Measurements from ENCODE around the gene ZSWIM7.
"Not testable (repeated sequence)": the region's sequence is repeated elsewhere in the genome, so short reads cannot be mapped to it uniquely, and the experiment has no call there.

Gene ZSWIM7

DNA sequence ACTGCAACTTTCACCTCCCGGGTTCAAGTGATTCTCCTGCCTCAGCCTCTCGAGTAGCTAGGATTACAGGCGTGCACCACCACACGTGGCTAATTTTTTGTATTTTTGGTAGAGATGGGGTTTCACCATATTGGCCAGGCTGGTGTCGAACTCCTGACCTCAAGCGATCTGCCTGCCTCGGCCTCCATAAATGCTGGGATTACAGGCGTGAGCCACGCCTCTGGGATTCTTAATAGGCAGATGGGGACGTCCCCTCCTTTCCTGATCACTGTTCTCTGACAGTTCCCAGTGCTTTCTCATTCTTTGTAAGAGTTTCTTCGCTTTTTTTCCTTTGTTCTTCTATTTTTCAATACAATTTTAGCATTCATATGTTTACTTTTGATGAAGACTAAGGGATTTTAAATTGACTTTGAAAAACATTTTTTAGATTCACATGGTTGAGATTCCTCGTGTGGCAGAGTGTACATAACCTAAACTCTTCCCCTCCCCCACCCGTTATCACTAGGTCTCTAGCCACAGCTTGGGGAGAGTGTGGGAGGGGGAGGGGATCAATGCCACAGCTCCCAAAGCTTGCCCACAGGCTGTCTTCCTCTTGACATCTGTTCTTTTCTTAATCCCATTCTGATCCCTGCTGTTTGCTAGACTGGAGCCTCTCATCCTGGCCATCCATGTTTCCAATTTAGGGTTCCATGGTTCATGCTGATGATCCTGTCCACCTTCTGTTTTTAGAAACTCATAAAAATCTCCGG lies 43.5 kb downstream of the ZSWIM7 start:
- DNase-seq: no peak

DNA sequence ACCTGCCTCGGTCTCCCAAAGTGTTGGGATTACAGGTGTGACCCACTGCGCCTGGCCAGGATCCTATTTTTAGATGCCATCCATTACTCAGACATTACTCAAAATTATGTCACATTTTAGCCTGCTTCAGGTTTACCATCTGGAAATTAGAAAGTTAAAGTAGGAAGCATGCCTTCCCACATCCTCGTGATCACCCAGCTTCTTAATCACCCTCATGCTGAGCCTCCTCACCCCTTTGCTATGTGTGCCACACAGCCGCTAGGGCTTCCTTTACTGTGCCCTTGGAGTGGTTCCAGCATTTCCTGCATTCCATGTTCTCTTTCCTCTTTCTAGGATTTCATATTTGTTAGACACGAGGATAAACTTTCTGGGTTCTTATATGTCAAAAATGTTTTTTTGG lies 45.3 kb downstream of the ZSWIM7 start:
- DNase-seq: no peak

DNA sequence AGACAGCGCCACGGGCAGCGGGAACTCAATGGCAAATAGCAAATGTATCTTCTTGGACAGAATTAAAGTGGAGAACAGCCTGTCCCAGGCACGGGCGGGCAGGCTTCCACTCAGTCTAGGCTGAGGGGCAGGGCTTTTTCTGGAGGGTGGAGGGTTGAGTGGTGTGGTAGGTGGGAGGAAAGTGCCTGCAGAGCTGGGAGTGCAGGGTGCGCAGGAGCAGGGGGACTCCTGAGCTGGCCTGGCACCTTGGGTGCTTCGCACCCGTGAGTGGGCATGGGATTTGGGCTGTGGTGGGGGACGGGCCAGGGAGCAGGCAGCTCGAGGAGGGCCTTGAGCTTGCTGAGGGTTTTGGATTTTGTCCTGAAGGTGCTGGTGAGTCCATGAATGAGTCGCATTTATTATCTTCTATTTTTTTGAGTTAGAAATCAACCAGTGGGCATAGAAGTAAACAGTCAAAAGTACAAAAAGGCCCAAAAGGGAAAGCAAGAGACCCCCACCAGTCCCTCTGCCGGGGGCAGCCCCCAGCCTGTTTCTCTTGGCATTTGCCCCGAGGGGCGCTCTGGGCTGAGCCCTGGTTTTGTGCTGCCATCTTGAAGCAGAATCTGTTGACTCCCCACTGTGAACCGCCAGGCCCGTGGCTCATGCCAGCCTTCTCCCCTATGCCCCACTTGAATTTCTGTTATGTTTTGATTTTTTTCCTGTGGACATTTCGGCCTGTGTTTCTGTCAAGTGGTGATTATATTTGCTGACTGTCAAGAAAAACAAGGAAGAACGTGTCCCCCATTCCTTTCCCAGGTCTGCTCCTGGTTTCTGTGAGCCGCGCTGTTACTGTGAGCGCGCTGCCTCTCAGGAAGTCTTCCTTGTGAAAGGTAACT lies 46.4 kb downstream of the ZSWIM7 start:
- no peak for DNase-seq

DNA sequence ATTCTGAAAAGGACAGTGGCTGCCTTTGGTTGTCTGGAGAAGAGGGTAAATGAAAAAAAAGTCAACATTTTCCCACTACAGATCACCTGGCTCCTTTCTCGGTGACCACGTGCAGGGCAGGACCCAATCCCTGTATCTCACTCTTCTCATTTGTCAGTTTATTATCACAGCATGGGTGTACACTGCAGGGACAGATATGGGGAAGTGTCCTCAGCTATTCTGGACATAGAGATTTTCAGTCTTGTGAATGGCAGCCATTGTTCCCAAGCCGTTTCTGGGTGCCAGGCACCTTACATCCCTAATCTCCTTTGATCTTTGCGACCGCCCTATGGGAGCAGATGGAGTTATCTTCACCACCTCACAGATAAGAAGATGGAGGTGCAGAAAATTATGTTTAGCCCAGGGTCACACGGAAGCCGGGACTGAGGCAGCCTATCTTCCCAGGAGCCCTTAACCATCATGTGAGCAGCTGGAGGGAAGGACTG lies 47.4 kb downstream of the ZSWIM7 start:
- no peak for DNase-seq

DNA sequence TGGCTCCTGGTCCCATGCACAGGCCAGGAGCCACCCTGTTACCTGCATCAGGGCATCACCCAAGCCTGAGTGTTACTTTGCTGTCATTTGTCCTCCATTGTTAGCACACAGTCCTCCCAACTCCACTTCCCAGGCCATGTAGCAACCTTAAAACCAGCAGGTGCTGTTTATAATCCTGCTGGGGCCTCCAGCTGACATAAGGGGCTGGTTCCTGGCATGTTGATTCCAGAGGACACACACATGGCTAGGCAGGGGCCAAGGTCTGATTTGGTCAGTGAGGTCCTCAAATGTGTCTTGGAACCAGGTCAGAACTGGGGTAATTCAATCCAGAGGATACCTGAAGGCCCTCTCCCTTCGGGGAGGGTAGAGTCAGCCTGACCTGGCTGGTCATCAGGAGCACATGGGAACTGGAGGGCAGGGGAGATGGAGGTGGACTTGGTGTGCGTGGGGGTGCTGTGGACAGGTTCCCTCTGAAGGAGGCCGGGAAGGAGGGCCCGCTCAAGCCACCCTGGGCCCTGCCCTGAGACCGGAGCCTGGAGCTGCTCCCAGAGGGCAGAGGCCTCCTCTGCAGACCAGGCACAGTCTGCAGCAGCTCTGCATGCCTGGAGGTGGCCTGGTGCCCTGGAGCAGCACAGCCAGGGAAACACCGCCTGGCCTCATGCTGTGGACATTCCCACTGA lies 48.0 kb downstream of the ZSWIM7 start:
- no peak for DNase-seq

DNA sequence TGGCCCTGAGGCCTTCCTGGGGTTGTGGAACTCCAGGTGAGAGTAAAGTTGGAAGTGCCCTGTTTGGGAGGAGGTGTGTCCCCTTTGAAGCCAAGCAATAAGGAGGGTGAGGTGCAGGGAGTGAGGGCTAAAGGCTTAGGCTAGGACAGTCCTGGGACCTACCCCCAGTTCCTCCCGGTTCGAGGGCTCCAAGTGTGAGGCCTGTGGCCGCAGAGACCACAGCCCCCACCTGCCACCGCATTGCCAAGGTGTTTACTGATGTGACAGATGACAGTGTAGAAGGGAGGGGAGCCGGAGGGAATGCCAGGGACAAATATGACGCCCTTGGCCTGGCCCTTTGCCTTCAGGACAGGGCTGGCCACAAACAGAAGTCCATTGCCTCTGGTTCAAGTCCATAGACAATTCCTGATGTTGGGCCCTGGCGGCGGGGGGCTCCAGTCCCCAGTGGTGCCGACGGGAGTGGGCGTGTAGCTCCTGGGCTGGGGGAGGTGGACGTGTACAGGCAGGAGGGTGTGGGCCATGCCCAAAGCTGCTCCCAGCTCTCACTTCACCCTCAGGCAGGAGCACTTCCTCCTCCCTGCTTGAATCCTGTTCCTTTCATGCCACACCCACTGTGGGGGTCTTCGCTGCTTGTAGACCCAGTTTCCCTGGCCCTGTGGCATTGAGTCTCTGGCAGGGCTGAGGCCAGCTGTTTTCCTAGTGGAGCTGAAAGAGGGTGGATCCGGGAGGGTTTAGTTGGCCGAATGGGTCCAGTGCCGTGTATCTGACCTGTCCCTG lies 51.3 kb downstream of the ZSWIM7 start:
- no peak for DNase-seq

DNA sequence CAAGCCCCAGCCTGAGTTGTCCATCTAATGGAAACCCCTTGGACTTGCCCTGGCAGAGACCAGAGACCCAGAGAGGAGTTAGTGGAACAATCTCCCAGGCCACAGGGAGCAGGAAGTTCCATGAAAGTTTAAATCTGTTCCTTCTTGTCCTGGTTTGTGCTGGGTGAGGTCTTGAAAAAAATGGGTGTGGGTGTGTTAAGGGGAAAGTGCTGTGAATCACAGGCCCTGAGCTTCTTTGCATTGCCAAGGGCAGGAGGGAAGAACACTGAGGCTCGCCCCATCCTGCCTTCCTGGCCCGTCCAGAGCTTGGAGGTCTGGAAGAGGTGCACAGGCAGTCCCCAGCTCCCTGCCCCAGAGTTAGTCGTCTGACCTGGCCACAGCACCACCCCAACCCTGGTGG lies 52.2 kb downstream of the ZSWIM7 start:
- no peak for DNase-seq

DNA sequence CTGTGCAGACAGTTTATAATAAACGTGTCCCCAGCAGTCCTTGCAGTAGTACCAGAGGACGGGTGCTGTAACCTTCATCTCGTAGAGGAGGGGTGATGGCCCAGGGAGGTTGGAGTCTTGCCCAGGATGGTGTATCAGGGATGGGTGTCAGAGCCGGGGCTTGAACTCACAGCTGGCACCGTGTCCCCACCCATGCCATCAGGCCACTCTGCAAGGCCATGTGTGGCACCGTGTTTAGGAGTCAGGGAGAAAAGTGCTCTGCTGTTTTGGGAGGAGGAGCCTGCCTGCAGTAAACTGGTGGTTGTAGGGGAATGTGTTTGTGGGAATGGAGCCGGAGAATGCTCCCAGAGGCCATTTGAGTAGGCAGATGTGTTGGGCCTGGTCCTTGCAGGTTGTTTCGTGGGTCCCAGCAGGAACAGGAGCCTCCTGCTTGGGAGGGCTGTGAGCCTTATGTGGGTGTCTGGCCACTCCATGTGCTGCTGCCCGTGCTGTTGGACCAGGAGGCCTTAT lies 52.8 kb downstream of the ZSWIM7 start:
- DNase-seq: no peak

DNA sequence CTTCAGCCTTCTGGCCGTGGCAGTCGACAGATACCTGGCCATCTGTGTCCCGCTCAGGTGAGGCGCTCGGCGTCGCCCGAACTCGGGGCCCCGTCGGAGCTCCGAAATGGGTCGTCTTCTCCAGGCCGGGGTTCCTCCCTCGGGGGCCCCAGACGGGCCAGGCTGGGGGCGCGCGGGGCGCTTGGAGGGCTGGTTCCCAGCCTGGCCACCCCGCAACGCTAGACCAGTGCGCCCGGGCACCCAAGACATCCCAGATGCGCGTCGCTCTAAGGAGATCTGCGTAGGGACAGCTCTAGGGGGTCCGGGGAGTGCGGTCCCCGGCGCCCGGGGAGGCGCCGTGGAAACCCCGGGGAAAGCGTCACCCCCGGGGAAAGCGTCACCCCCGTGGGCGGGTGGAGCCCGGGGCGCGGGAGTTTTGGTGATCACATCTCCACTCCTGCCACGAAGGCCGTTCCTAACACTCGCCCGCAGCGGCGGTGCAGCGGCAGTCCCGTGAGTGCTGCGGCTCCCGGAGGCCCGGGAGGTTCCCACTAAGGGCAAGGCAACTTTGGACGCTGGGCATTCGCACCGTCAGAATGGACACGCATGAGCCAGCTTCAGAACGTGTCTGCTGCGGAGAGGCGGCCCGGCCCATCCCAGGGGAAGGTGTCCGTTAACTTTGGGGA lies 53.8 kb downstream of the ZSWIM7 start:
- DNase-seq: no peak

DNA sequence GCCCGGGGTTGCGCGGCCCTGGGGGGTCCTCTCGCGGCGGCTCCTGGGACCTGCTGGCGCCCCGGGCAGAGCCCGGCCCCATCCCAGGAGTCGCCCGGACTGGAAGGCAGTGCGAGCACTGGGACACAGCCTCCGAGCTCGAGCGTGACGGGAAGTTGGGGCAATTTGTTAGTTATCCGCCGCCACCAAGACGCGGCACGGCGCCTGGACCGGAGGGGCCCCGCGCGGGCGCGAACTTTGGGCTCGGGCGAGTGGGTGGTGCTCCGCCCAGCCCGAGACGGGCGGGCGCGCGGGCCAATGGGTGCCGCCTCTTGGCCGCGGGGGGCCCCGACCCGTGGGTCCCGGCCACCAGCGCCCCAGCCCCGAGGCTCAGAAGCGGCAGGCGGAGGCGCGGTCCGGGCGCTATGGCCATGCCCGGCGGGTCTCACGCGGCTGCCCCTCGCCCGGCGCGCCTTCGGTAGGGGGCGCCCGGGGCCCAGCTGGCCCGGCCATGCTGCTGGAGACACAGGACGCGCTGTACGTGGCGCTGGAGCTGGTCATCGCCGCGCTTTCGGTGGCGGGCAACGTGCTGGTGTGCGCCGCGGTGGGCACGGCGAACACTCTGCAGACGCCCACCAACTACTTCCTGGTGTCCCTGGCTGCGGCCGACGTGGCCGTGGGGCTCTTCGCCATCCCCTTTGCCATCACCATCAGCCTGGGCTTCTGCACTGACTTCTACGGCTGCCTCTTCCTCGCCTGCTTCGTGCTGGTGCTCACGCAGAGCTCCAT lies 54.6 kb downstream of the ZSWIM7 start, which contains the start of gene ADORA2B:
ADORA2B (plus strand) TSS at position 372 of the 768 bp plus-strand sequence; CDS start at position 491, 119 bp downstream.
- no peak for DNase-seq

DNA sequence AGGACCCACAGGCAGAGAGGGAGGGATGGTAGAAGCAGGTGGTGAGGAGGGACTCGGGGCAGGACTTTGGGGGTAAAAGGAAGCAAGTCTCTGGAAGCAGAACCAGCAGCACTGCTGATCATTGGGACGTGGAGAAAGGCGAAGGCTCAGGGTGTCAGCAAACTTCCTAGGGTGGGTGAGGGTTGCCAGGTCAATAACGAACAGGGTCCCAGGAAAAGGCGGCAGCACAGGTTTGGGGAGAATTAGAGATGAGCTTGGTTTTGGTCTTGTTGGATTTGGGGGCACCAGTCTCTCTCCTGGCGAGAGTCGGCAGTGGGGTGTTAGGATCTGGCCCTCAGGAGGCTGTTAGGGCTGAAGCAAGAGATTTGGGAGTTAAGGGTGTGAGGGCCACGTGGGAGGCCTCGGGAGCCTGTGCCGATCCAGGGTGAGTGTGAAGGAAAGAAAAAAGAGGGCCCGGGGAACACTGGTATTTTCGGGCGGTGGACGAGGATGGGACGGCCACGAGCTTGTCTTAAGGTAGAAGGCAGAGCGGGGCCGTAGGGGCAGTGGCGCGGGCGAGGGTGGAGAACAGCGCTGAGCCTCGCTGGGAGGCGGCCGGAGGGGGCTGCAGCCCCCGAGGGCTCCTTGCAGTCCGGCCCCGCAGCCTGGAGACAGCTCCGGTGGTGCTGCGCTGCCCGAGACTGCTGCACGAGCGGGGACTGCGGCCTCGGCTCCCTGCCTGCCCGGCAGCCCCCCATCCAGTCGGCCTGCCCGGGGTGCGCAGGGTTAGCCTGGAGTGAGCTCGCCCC lies 55.3 kb downstream of the ZSWIM7 start:
- no peak for DNase-seq

DNA sequence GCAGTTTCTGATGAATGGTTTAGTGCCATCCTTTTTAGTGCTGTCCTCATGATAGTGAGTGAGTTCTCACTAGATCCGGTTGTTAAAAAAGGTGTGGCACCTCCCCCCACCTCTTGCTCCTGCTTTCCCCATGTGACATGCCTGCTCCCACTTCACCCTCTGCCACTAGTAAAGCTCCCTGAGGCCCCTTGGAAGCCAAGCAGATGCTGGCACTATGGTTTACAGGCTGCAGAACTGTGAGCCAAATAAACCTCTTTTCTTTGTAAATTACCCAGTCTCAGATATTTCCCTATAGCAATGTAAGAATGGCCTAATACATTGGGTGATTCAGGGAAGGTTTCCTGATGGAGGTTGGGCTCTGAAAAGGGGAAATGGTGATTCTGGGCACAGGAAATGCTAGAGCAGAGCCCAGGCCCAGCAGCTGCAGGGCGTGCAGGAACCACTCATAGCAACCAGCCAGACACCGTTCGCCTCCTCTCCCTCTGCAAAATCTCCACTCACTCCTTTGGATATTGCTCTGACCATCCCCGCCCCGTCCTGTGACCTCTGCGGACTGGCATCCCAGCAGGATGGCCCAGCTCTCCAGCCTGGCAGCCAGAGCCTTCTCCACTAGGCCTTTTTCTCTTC lies 57.2 kb downstream of the ZSWIM7 start:
- no peak for DNase-seq

DNA sequence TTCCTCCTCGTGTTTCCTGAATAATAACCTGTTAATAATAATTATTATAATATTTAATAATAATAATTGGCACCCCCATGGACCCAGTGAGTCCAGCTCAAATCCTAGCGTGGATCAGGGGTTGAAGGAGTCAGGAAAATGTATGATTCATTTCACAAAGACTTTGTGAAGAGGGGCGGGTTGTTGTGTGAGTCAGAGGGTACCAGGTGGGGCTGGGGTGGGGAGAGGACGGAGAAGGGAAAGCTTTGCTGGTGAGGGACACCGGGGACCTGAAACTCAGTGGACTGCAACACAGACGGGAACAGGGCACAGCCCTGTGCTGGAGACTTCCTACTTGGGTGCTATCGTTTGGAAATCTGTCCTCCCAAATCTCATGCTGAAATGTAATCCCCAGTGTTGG lies 57.7 kb downstream of the ZSWIM7 start:
- no peak for DNase-seq

DNA sequence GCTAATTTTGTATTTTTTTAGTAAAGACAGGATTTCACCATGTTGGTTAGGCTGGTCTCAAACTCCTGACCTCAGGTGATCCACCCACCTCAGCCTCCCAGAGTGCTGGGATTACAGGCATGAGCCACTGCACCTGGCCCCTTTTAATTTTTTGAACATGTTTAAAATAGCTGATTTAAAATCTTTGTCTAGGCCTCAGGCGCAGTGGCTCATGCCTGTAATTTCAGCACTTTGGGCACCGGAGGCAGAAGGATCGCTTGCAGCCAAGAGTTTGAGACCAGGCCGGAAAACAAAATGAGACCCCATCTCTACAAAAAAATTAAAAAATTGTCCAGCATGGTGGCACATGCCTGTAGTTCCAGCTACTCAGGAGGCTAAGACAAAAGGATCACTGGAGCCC lies 63.0 kb downstream of the ZSWIM7 start:
- not testable (repeated sequence) for DNase-seq

DNA sequence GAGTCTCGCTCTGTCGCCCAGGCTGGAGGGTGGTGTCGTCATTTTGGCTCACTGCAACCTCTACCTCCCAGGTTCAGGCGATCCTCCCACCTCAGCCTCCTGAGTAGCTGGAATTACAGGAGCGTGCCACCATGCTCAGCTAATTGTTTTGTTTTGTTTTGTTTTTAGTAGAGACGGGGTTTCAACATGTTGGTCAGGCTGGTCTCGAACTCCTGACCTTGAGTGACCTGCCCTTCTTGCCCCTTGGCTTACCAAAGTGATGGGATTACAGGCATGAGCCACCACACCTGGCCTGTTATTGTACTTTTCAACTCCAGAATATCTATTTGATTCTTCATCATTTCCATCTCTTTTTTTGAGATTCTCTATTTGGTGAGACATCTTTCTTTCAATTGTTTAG lies 63.6 kb downstream of the ZSWIM7 start:
- no peak for DNase-seq

DNA sequence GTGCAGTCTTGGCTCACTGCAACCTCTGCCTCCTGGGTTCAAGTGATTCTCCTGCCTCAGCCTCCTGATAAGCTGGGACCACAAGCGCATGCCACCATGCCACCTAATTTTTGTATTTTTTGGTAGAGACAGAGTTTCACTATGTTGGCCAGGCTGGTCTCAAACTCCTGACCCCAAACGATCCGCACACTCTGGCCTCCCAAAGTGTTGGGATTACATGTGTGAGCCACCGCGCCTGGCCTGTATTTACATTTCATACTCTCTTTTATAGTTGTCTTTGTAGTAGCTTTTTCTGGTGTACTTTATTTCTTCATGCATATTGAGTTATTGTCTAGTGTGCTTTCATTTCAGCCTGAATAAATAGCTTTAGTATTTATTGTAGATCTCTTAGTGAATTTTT lies 64.6 kb downstream of the ZSWIM7 start:
- no peak for DNase-seq

DNA sequence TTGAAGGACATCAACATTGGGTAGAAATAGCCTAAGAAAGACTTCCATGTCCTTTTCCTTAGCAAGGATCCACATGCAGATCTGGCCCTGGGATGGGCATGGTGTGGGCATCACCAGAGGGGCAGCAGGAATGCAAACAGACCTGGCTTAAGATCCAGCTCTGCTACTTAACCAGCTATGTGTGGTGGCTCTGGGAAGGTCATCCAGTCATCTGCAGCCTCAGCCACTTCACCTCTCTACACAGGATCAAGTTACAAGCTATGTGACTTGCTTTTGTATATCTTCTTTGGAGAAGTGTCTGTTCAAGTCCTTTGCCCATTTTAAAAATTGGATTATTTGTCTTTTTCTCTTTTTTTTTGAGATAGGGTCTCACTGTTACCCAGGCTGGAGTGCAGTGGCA lies 68.1 kb downstream of the ZSWIM7 start:
- no peak for DNase-seq

DNA sequence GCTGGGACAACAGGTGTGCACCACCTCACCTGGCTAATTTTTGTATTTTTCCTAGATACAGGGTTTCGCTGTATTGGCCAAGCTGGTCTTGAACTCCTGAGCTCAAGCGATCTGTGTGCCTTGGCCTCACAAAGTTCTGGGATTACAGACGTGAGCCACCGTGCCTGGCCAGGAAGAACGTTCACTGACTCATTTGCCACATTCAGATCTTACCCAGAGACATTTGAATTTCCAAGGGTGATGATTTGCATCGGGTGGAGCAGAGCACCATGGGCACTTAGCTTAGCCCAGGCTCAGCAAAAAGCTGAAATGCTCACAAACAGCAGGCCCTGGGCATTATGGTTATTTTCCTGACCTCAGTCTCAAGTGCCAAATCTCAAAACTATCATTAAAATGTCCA lies 69.1 kb downstream of the ZSWIM7 start:
- no peak for DNase-seq

DNA sequence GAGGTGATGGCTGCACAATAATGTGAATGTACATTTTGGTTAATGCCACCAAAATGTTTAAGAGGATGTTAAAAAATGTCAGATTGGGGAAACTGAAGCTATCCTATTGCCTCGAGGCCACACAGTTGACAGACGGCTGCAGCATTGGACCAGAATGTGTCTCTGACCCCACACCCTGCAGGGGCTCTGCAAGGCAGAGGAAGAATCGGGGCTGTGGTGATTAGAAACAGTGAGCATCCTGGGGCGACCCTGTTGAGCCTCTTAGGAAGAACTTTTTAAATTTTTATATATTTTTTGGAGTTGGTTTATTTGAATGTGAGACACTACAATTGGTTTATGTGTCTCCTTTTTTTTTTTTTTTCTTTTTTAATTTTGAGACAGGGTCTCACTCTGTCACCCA lies 69.6 kb downstream of the ZSWIM7 start:
- DNase-seq: no peak

All from DMS79 (cell line).